HG03457 (cell line): Measurements from ENCODE around the gene PDZRN3.

Experiments
- ATAC-seq: cut with Tn5 transposase; IDR thresholded peaks from one replicate; pipeline ENCODE4 v1.9.1; 2021; ENCODE audit warnings: moderate number of reproducible peaks; ENCODE audit not compliant: unreplicated experiment

PDZRN3 gene

GRCh38 chr3:73624017-73624820 is 522 bp downstream of the PDZRN3 start:
- ATAC-seq = no peak

DNA sequence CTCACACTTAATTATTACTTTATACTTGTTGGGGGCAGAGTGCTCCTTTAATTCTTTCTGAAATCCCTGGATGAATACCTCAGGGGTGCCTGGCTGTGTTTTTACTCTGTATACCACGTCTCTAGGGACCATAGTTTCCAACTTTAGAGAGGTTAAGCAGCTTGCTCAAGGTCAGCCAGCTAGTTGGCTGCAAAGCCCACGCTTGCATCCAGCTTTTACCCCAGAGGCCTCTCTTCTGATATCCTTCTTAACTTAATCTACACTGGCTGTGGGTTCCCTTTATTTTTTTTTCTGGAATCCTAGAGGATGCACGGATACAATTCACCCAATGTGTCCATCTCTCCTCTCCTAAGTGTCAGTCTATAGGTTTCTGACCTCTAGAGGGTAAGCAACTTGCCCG is 1.4 kb downstream of the PDZRN3 start:
- ATAC-seq = no peak

- ATAC-seq = no peak
These were observed 2.5 kb downstream of the PDZRN3 start for GRCh38 chr3:73622091-73622805.

DNA sequence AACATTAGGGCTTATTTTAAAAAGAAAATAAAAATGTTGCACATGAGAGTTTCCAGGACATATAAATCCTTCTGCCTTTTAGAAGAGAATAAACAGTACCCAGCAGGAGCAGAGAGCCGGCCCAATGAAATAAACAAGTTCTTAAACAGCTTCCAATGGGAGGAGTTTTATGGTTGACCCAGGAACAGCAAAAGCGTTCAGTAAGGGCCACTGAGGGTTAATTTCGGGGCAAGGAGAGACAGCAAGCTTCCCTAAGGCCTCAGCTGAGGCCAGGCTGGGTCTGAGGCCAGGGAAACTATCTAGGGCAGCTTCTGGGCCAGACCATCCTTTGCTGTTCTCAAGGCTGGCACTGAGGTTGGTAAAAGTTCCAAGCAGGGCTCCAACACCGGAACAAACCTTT is 3.4 kb downstream of the PDZRN3 start:
- no peak for ATAC-seq

GRCh38 chr3:73618461-73618860 is 6.3 kb downstream of the PDZRN3 start:
- no peak for ATAC-seq

DNA sequence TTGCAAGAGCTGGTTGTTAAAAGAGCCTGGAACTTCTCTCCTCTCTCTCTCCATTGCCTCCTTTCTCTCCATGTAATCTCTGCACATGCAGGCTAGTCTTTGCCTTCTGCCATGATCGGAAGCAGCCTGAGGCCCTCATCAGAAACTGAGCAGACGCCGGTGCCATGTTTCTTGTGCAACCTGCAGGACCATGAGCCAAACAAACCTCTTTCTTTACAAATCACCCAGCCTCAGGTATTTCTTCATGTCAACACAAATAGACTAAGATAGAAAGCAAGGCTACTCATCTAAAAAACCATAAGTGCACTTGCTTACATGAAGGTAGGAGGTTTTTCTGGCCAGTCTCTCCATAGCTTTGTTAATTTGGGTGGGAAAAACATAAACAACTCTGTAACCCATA is 8.7 kb downstream of the PDZRN3 start:
- no peak for ATAC-seq

DNA sequence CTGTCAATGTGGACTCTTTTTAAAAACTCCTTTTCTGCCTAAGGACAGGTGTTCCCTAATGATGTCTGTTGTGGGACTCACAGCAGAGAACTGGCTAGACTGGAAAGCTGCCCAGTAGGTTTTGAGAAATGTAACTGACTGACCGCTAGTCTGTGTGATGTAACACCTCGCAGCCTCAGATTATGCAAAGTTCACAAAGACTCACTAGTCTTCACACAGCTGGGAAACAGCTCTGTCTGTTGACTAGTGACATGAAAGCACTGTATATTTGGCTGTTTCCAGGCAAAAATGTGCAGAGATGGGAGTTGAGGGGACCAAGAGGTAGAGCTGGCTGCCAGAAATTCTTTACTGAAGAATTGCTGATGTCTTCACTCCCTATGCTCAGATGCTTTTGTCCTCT is 10.3 kb downstream of the PDZRN3 start:
- ATAC-seq = no peak

- no peak for ATAC-seq
These were observed 13.6 kb downstream of the PDZRN3 start for GRCh38 chr3:73611176-73611575.

- no peak for ATAC-seq
These were observed 14.2 kb downstream of the PDZRN3 start for GRCh38 chr3:73610493-73610892.

GRCh38 chr3:73609655-73610054 is 15.1 kb downstream of the PDZRN3 start:
- no peak for ATAC-seq

GRCh38 chr3:73609315-73609641 is 15.5 kb downstream of the PDZRN3 start:
- ATAC-seq = no peak

GRCh38 chr3:73608456-73609314 is 16.1 kb downstream of the PDZRN3 start:
- no peak for ATAC-seq

DNA sequence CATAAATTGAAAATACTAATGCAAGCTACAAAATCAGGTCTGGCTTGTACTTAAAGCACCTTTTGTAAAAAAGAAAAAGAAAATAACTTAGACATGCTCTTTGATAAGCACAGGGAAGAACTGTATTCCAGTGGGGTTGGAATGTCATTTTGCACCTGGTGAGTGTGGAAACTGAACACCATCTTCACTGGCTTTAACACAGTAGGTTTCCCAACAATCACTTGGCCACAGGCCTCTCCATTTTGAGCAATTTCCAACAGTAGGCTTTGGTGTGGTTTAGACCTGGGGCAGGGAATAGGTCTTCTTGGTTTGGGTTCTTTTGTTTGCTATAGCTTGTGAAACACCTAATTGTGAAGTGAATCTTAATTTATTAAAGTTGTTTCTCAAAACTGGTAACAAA is 18.9 kb downstream of the PDZRN3 start:
- ATAC-seq = no peak

- ATAC-seq = no peak
These were observed 19.3 kb downstream of the PDZRN3 start for GRCh38 chr3:73605412-73605811.

DNA sequence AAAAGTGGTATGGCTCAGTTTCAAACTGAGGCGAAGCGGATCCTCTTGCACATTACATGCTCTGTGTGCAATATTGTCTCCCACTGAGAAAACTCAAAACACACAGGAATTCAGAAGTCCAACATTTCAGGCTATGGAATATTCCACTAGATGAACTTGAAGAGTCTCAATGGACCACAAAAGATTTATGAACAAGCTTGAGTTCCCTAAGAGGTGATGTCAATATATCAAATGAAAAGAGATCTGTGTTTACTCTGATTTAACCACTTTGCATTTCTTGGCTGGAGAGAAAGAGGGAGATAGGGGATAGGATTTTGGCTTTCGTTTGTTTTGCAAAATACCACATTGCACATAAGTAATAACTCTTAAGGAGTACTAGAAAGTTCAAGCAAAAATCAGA is 20.3 kb downstream of the PDZRN3 start:
- ATAC-seq = no peak

- no peak for ATAC-seq
These were observed 21.0 kb downstream of the PDZRN3 start for GRCh38 chr3:73603762-73604171.

DNA sequence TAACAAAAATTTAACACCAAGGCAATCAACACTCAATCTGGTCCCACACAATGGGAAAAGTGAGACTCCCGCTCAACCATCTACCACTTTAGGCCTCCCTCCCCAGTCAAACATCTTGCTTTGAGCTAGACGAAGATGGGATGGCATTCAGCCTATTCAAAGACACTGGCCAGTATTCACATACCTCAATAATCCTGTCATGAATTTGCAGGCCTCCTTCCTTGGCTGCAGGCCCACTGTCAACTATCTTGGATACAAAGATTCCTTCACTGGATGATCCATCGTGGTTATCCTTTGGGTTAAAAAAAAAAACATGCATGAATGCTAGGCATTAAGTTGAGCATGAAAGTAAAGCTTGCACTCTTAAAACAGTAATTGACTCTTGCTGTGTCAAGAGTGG is 22.6 kb downstream of the PDZRN3 start:
- ATAC-seq = no peak

GRCh38 chr3:73601481-73601880 is 23.3 kb downstream of the PDZRN3 start:
- ATAC-seq = no peak

- ATAC-seq = no peak
These were observed 23.7 kb downstream of the PDZRN3 start for GRCh38 chr3:73601011-73601410.

DNA sequence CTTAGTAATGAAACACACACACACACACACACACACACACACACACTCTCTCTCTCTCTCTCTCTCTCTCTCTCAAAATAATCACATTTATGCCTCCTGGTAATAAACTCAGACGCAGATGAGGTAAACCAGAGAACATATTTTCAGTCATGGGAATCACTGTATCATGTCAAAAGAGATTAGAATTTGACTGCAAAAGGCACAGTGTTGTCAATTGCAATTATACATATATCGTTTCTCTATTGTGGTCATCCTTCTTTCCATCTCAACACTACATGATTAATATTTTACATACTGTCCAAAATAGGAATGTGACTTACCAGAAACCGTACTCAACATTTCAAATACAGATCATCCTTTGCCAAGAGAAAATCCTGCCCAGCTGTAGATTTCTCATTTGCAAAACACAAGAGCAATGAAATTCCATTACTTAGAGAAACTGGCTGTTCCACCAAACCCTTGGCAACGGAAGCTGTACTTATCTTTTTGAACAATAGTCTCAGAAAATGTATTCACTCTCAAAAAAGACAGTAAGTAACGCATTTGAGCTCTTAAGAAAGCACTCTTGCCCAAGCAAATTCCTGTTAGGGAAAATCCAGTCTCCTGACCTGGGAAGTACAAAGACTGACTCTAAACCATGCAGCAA is 24.3 kb downstream of the PDZRN3 start:
- no peak for ATAC-seq

DNA sequence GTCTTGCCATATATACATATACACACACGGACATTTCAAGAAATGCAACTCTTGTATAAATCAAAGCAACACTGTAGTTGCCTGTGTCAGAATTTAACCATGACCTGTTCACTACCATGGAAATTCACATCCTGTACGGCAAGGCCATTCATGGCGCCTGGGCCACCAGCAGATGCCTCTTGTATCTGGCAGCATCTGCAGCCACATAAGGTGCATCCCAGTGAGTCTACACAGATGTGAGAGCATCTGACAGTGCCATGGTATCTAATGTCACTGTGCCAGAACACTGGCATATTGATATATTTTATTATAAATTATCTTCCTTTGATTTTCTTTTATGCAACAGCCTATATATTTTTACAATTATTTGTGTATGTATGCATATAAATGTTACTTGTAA is 25.1 kb downstream of the PDZRN3 start:
- no peak for ATAC-seq
